GM10248 (cell line): Measurements from ENCODE around the gene UNC13C.

Experiments used
- CTCF ChIA-PET: fragments of 300-600 bp; sonication (Branson Sonifier 250); formaldehyde crosslinking; extraction: SDS; loops from one replicate; lab custom pipeline; 2021; ENCODE audit warnings: antibody characterized with exemption; lab: Yijun Ruan, JAX
- POLR2A ChIA-PET: fragments of 350-650 bp; sonication (Branson Sonifier 250); formaldehyde crosslinking; extraction: SDS; loops from one replicate; lab custom pipeline; 2020; ENCODE audit warnings: antibody characterized with exemption; lab: Yijun Ruan, JAX
- DNase-seq: peaks from one replicate; pipeline ENCODE4 v3.0.0; 2012; ENCODE audit errors: extremely low spot score
- TF ChIP-seq, protein P1 (sequence below): IDR thresholded peaks from 2 replicates; pipeline ENCODE4 v1.5.1; 2012; ENCODE audit warnings: mild to moderate bottlenecking, low read depth; ENCODE audit errors: extremely low read depth, missing control alignments, control extremely low read depth

The UNC13C gene

DNA sequence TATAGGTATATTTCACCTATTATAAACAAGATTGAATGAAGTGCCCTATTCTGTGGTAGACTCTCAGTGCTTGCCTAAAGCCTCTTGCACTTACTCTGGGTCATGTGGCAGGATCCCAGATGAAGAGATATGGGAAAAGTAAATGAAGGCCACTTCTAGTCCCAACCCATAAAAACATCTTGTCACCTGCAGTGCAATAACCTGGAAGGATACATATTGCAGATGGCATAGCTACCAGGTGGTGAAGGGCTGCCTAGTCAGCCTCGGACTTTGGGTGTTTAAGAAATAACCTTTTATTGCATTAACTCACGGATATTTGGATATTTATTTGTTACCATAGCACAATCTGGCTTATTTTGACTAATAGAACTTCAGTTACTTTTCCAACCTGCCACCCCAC lies 367.1 kb downstream of the UNC13C start:
- no peak for DNase-seq
- CTCF ChIA-PET, result interaction anchor here (1.8 to 2.2 kb wide), 2 partner anchors 15 to 25 kb away, joined by 4 to 6 read pairs; no protein-coding TSS in a partner anchor
- POLR2A ChIA-PET, result no interaction called here
- TF ChIP-seq, protein P1, sequence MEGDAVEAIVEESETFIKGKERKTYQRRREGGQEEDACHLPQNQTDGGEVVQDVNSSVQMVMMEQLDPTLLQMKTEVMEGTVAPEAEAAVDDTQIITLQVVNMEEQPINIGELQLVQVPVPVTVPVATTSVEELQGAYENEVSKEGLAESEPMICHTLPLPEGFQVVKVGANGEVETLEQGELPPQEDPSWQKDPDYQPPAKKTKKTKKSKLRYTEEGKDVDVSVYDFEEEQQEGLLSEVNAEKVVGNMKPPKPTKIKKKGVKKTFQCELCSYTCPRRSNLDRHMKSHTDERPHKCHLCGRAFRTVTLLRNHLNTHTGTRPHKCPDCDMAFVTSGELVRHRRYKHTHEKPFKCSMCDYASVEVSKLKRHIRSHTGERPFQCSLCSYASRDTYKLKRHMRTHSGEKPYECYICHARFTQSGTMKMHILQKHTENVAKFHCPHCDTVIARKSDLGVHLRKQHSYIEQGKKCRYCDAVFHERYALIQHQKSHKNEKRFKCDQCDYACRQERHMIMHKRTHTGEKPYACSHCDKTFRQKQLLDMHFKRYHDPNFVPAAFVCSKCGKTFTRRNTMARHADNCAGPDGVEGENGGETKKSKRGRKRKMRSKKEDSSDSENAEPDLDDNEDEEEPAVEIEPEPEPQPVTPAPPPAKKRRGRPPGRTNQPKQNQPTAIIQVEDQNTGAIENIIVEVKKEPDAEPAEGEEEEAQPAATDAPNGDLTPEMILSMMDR, result no peak

- TF ChIP-seq, protein P1, result no peak
- ChIA-PET POLR2A (no interaction called here), CTCF (interaction anchor here (1.8 to 2.2 kb wide), 2 partner anchors 15 to 25 kb away, joined by 4 to 6 read pairs; no protein-coding TSS in a partner anchor)
- no peak for DNase-seq
Observed at GRCh38 chr15:54345827-54346226, 367.6 kb downstream of the UNC13C start.

DNA sequence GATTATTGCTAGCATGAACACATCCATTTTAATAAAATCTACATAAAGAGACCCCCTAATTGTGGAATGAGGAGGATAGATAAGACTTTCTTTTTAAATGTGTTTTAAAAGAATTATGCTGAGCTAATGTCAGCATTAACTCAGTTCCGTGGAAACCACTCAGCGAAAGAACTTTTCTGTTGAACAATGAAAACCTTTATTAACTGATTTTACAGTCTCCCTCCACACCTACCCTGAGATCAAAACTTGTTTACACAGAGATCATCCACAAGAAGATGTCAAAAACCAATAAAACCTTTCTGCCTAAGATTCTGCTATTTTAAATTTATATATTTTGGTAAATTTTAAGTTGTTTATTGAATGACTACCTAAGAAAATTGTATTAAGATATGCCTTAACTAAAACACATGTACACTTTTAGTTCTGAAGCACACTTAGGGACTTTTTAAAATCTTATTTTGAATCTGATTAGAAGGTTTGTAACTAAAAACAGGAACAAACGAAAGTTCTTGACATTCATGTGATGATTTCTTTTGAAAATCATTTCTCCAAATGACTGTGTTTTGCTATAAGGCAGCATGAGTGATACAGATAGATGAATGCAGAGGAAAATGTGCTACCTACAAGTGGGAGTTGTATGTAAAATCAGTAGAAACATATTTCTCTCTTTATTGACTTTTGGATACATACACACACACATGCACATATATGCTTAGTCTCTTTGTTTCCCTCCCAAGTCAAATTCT lies 369.0 kb downstream of the UNC13C start:
- TF ChIP-seq, protein P1, result no peak
- ChIA-PET CTCF (interaction anchor here (1.8 to 2.2 kb wide), 2 partner anchors 17 to 27 kb away, joined by 4 to 6 read pairs; no protein-coding TSS in a partner anchor), POLR2A (no interaction called here)
- DNase-seq, result no peak

GRCh38 chr15:54353726-54354125 lies 375.5 kb downstream of the UNC13C start:
- ChIA-PET CTCF (interaction anchor here (0.9 to 1.4 kb wide), 2 partner anchors 10 to 14 kb away, joined by 3 read pairs; no protein-coding TSS in a partner anchor), POLR2A (no interaction called here)
- no peak for DNase-seq
- TF ChIP-seq, protein P1, result no peak

DNA sequence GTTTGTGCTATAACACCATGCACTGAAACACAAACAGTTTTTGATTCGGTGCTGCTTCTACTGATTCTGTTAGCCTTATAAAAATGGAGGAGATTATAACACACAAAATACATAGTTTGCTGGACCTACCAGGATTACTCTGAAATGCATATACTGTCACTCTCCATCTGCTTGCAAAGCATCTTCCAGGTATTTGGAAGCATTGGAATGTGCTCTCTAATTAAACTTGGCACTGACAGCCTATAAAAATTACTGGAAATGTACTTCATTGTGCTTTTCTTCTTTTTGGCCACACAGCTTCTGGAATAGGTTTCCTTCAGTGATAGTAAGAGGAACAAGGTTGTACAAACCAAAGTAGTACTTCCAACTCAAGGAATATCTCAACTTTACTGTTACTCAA lies 376.1 kb downstream of the UNC13C start:
- ChIA-PET POLR2A (no interaction called here), CTCF (interaction anchor here (1.4 kb wide), 1 partner anchor 11 kb away, joined by 3 read pairs; no protein-coding TSS in a partner anchor)

GRCh38 chr15:54364961-54365360 lies 386.7 kb downstream of the UNC13C start:
- TF ChIP-seq, protein P1, result no peak
- ChIA-PET POLR2A (no interaction called here), CTCF (interaction anchor here (0.7 to 0.9 kb wide), 2 partner anchors 8 to 21 kb away, joined by 3 read pairs; no protein-coding TSS in a partner anchor)

More for the DNA sequence above, 376.1 kb downstream of the UNC13C start:
- TF ChIP-seq, protein P1, result no peak
- DNase-seq, result no peak

More at GRCh38 chr15:54364961-54365360, 386.7 kb downstream of the UNC13C start:
- DNase-seq, result no peak
